GM11168 (cell line): ENCODE data around the gene RYK.
"Not testable (repeated sequence)": the region's sequence is repeated elsewhere in the genome, so short reads cannot be mapped to it uniquely, and the experiment has no call there.

Source experiments
- in situ Hi-C: fragments of 300-500 bp; cut with MboI; formaldehyde crosslinking; loops from one replicate; pipeline ENCODE4 v1.12.0; 2022; ENCODE audit warnings: low sequenced_read_pairs; ENCODE audit not compliant: unreplicated experiment

RYK gene

DNA sequence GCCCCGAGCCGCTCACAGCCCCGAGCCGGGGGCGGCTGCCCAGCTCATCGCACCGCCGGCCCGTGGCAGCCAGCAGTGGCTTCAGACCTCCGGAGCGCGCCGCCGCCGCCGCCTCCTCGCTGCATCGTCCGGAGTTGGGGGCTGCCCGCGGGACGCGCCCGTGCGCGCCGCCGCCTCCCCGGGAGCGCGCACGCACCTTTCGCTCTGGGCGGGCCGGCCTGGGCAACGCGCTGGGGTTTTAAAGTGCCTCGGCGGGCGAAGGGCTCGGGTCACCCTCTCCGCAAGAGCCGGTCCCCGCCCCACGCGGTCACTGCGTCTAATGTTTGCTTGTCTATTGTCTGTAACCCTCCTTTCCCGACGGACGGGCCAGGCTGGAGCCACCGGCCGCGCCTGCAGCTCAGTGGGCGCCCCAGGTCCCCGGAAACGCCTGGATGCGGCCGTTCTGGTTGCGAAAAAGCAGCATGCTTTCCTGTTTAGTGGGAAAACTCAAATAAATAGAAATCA is at the start of gene RYK:
Gene RYK (minus strand): TSS at position 143 of the 504 bp plus-strand sequence. CDS start 205 bp downstream, outside the sequence.
- in situ Hi-C loops: no loop called here

DNA sequence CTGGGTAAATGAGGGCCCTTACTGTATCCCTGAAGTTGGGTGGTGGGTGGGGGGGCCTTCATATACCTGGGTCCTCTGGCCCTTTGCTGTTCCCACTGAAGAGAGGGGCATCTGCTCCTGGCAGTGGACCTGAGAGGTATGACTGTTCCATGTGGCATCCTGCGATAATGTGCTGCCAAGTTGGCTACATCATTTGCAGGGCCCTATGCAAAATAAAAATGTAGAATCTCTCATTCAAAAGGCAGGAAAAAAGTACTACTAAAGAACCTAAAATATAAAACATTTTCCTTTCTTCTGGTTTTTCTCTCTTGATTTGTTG is 49.2 kb upstream of the RYK start:
- in situ Hi-C loops: no loop called here

DNA sequence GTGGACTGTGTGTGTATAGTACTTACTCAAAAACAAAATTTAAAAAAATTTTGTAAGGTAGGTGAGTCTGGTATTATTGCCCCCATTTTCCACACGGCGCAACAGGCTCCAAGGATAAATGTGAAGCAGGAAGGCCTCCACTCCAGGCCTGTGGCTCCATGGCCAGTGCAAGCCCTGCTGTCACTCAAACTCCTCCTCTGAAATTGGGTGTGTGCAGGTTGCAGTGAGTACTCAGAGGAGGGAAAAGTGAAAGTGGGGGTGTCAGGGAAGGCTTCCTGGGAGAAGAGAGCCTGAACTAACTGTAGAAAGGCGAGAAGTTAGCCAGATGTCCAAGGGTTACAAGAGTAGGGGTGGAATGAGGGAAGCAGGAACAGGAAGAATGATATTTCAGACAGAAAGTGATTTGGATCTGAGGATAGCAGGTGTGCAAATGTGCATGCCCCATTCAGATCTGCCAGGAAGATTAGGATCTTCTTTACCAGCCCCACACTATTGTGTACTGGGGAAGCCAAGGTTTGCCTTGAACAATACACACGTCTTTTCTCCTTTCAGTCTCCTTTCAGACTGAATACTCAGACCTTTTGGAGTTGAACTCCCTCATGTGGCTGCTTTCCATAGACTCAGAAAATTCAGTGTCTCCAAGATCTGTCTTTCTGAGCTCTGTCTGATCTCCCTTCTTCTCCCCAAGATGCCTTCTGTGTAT is 48.7 kb upstream of the RYK start:
- in situ Hi-C loops: no loop called here

DNA sequence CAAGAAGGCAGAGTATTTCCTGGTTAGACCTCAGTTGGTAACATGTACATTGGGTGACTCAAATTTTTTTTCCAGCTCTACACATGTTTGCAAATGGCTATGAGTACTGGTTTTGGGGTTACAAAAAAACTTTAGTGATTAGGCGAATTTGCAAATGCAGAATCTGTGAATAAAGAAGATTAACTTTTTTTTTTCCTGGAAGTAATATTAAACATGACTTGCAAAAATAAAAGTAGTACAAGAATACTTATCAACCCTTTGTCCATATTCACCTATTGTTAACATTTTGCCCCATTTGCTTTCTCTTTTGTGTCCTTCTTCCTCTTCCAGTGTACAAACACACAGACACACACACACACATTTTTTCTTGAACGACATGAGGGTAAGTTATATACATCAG is 47.6 kb upstream of the RYK start:
- in situ Hi-C loops: no loop called here

DNA sequence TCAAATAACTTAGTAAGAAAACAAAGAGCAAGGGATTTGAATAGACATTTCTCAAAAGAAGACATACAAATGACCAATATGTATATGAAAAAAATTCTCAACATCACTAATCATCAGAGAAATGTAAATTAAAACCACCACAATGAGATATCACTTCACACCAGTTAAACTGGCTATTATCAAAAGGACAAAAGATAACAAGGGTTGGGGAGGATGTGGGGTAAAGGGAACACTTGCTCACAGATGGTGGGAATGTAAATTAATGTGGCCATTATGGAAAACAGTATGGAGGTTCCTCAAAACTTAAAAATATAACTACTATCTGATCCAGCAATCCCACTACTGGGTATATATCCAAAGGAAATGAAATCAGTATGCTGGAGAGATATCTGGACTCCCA is 46.0 kb upstream of the RYK start:
- in situ Hi-C loops: no loop called here

DNA sequence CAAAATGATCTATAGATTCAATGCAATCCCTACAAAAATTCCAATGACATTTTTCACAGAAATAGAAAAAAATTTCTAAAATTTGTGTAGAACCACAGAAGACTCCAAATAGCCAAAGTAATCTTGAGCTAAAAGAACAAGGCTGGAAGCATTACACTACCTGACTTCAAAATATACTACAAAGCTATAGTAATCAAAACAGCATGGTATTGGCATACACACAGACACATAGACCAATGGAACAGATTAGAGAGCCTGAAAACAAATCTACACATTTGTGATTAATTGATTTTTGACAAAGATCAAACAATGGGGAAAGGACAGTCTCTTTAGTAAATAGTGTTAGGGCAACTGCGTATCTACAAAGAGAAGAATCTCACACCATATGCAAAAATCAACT is 45.3 kb upstream of the RYK start:
- in situ Hi-C loops: no loop called here

DNA sequence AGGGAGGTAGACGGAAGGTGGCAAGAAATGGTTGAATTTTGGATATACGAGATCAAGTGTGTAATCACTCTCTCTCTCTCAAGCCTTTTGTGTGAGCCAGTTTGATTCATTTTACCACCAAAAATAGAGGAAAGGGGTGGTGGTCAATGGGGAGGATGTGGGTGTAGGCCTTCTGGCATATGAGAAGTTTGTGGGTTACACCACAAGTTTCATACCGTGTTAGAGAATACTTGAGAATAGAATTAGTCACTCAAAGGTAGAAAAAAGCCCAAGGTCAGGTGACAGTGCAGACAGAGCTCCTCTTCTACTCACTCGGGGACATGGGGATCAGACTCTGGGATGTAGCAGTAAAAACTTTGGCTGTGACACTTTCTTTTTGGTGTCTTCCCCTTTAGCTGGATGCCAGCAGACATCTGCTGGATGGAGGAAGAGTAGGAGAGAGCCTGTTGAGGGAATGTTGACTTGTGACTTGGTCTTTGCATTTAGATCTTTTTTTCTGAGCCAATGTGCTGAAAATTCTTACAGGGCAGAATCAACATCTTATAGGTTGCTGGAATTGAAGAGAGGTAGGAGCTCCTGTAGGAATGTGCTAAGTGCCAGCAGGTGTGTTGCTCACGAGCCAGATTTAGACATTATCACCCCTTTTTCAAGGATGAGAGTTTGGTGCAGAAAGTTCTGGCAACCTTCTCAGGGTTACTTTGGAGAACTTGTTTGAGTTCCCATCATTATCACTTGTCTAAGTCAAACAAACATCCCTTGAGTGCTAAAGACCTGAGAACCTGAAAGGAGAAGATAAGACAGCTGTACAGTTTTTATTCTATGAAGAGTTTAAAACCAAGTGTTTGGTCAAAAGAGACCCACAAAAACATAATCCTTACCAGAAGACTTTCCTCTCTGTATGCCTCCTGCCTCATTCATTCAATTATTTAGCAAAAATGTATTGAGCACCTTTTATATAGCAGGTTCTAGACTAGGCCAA is 43.9 kb upstream of the RYK start:
- in situ Hi-C loops: no loop called here

DNA sequence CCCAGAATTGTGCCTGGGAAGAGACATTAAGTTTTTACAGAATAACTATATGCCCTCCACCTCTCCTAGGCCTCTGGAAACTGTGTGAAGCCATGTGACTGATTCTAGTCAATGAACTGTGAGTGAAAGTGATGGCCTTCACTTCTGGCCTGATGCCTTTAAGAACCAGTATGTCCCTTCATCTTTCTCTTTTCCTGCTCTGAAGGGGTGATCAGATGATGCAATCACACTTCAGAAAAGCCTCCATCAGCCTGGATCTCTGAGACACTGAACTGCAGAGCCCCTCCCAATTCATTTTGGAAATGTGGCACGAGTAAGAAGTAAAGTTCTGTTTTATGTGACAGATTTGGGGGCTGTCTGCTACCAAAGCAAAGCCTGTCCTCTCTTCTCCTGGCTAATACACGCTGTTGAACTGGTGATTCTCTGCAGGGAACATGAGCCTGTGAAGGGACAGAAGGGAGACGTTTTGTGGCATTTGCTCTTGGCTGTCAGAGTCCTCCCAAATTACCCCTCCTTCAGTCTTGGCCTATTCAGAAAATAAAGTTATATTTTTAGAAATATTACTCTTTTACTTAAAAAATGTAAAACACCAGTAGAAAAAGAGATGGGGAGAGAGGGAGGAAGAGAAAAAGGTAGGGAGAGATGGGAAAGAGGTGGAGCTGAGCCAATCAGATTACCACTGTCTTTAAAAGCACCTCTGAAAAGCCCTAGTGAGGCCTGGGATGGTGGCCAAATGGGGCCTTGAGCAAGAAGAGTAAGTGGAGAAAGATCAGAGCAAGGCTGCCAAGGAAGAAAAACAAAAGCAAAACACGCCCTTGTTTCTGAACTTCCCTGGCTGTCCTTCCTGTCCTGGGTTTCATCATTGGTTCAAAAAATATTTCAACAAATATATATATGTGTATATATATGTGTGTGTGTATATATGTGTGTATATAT is 40.9 kb upstream of the RYK start:
- in situ Hi-C loops: no loop called here

DNA sequence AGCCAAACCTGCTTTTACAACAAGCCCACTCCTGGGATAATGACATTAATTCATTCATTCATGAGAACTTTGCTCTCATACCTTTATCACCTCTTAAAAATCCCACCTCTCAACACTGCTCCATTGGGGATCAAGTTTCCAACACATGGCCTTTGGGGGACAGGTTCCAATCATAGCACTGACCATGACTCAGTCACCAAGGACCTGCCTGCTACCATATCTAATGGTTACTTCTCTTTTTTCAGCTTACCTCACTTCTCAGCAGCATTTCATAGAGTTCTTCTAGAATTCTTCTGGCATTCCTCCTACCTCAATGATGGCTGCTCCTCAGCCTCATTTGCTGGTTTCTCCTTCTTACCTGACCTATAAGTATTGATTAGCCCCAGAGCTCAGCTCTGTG is 36.9 kb upstream of the RYK start:
- in situ Hi-C loops: no loop called here

DNA sequence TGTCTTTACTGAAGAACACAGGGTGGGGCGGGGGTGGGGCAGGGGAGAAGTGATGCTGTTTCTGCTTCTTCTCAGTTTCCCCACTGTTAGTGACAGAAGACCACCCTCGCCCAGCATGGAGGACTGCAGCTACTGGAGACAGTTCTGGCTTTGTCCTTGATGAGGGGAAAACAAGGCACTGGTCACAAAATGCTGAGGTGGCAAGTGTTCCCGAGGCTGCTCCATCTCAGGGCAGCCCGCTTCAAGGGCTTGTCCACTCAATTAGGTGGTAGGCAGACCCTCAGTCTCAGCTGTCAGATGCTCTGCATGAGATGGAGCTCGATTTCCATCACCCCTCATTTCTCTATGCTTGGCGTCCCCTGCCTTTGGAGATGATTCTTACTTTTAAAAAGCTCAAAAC is 33.8 kb upstream of the RYK start:
- in situ Hi-C loops: no loop called here

DNA sequence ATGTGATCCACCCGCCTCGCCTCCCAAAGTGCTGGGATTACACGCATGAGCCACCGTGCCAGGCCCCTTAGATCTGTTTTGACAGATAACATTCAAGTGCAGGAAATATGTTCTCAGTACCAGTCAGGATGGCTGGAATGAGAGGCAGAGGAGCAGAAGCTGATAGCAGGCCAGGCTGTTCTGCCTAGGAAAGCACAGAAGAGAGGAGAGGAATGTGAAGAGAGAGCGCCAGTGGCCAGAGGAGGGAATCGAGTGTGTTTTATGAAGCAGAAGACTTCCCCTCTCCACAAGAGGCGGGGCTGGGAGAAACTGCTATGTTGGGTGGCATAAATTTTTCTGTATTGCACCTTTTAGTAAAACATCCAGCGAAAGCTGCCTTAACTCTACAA is 32.0 kb upstream of the RYK start:
- in situ Hi-C loops: no loop called here

DNA sequence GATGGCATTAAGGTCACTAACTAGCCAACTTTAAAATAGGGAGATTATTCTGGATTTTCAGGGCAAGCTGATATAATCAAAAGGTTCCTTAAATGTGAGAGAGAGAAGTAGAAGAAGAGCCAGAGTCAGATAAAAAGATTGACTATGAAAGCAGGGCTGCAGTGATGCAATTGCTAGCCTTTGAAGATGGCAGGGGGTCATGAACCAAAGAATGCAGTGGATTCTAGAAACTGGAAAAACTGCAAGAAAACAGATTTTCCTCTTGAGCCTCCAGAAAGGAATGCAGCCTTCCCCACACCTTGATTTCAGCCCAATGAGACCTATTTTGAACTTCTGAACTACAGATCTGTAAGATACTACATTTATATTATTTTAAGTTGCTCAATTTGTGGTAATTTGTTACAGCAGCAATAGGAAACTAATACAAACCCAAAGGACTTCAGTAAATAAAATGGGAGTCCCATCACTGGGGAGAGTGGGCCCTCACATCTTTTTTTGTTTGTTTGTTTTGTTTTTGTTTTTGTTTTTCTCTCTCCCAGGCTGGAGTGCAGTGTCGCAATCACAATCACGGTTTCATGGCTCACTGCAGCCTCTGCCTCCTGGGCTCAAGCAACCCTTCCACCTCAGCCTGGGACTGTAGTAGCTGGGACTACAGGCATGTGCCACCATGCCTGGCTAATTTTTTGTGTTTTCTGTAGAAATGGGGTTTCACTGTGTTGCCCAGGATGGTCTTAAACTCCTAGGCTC is 31.4 kb upstream of the RYK start:
- in situ Hi-C loops: no loop called here

DNA sequence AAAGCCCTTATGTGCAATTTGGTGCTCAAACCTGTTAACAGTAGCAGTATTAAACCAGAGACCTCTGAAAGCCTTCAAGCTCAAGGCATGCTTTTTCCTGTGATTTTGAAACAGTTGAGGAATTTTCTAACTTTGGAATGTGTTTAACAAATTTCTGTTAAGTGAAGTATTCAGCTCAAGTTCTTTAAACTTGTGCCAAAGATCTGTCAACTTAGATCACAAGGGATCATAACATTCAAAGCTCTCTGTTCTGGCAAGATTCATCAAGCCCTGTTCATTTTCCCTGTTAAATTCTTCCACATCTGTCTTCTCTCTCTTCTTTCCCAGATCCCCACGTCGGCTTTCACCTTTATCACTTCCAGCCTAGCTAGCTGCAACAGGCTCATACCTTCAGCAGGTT is 28.8 kb upstream of the RYK start:
- in situ Hi-C loops: no loop called here

DNA sequence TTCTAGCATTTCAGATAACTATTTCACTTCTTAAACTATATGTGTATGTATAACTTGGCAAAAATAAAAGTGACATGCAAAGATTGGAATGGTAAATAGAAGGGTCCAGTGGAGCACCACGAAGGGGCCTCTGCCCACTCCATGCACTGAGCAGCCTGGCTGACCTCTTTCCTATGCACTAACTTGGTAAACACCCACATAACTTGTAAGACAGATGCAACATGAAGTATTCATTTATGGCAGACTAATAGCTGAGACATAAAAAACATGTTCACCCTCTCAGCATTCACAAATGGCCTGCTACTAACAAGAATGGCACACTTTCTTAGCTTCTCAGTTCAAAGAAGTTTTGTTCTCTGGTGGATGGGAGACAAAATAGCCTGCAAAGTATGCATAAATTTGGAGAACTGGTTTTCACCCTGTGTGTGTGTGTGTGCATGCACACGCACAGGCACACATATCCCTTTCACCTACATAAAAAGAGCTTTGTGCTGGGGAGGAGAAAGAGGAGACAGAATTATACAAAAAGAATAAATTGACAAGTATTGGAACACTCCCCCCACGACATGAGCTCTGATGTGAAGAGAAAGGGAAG is 26.5 kb upstream of the RYK start:
- in situ Hi-C loops: no loop called here

DNA sequence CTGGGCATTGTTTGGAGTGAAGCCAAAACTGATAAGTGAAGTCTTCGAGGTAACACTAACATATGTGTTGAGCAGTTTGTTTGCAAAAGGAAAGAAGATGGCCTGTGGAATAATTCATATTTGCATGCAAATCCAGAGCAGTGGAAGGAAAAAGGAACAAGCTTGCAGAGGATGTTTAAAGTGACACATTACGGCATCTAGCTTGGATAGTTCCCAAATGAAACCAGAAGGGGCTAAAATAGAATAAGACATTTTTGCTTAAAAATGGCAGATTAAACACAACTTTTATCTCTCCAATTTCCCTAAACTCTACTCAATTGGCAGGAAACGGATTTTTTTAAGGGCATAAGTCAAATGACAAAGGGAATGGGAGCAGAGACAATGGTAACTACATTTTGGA is 25.4 kb upstream of the RYK start:
- in situ Hi-C loops: no loop called here

DNA sequence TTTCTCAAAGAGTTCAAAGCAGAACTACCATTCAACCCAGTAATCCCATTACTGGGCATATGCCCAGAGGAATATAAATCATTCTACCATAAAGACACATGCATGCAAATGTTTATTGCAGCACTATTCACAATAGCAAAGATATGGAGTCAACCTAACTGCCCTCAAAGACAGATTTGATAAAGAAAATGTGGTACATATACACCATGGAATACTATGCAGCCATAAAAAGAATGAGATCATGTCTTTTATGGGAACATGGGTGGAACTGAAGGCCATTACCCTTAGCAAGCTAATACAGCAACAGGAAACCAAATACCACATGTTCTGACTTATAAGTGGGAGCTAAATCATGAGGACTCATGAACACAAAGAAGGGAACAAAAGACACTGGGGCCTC is 24.5 kb upstream of the RYK start:
- in situ Hi-C loops: not testable (repeated sequence)

DNA sequence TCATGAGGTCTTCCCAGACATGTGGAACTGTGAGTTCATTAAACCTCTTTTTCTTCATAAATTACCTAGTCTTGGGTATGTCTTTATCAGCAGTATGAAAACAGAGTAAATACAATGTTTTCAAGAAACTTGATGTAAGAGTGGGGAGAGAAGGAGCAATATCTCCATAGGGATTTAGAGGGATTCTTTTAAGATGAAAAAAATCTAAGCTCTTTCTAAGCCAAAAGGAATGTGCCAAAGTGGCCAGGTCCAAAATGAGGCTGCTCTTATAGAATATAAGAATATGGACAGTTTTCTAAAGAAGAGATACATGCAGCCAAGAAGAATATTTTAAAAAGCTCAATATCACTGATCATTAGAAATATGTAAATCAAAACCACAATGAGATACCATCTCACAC is 23.9 kb upstream of the RYK start:
- in situ Hi-C loops: no loop called here

DNA sequence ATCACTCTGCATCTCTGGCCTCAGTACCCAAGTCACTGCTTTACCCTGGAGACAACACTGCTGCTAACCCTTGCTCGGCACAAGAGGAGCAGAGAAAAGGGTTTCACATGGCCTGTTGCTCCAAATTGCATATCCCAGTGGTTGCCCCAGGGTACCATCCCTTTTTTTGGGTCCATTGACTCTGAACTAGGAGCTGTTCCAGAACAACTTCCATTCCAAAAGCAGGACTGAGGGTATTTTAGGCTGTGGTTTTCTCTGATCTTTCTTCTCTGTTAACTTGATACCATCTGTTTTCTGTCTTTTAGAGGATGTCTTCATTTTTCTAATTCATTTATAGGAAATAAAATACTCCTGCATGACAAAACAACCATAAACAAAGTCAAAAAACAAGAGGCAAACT is 17.3 kb upstream of the RYK start:
- in situ Hi-C loops: no loop called here

DNA sequence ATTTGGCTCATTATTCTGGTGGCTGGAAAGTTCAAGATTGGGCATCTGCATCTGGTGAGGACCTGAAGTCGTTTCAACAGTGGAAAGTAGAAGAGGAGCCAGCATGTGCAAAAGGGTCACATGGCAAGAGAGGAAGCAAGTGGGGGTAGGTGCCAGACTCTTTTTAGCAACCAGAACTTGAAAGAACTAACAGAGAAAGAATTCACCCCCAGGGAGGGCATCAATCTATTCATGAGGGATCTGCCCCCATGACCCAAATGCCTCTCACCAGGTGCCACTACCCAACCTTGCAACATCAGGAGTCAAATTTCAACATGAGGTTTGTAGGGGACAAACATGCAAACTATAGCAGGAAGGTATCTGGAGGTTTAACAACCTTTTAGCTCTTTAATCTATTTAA is 10.3 kb upstream of the RYK start:
- in situ Hi-C loops: no loop called here
